ENCODE results near the gene ALKBH7. TPM values are rescaled to one million over a fixed set of nuclear protein-coding genes. Genes with fewer than 3 reads are reported as not detected.
"Not testable (repeated sequence)": the region's sequence is repeated elsewhere in the genome, so short reads cannot be mapped to it uniquely, and the experiment has no call there.

Gene ALKBH7
- total and polyA plus RNA-seq, 9 donors: 0.55 to 118 (median 80.8) TPM

- Histone ChIP-seq H3K4me3 (no peak overlapping the region), H3K36me3 (no peaks in the 10 kb centered on the region), H3K27ac (no peak overlapping the region), H3K9me3 (no peaks in the 10 kb centered on the region), H3K4me1 (ENCODE audit: insufficient read depth) (no peaks in the 10 kb centered on the region), H3K27me3 (no peaks in the 10 kb centered on the region)
- TF ChIP-seq POLR2A (IDR thresholded peaks at IDR 0.05) (no peak), CTCF (IDR thresholded peaks at IDR 0.05) (no peak), EP300 (IDR thresholded peaks at IDR 0.05) (no peak)
- DNase-seq: no peak
- intact Hi-C loops (cut with DNase I): no loop called here
- WGBS, 3 donors: 78 to 83% (median 82%) methylated on average over 2 of the region's 2 CpGs
Observed at GRCh38 chr19:6350688-6351087, 21.9 kb upstream of the ALKBH7 start.

GRCh38 chr19:6352381-6353165, 20.0 kb upstream of the ALKBH7 start:
- TF ChIP-seq POLR2A (IDR thresholded peaks at IDR 0.05) (no peak), CTCF (IDR thresholded peaks at IDR 0.05) (no peak), EP300 (IDR thresholded peaks at IDR 0.05) (no peak)
- no peak overlapping the region for H3K4me3 ChIP-seq
- H3K27ac ChIP-seq: no peak overlapping the region
- no peaks in the 10 kb centered on the region for H3K4me1 ChIP-seq (ENCODE audit: insufficient read depth)
- no peaks in the 10 kb centered on the region for H3K27me3 ChIP-seq
- no peak for DNase-seq
- H3K36me3 ChIP-seq: no peaks in the 10 kb centered on the region
- no peaks in the 10 kb centered on the region for H3K9me3 ChIP-seq
- 92 to 97% (median 95%) methylated on average over 2 of the region's 2 CpGs for WGBS, 3 donors
- intact Hi-C loops (cut with DNase I): no loop called here

- no peaks in the 10 kb centered on the region for H3K9me3 ChIP-seq
- no peaks in the 10 kb centered on the region for H3K4me1 ChIP-seq (ENCODE audit: insufficient read depth)
- 41 to 50% (median 44%) methylated on average over 4 of the region's 4 CpGs for WGBS, 3 donors
- intact Hi-C loops (cut with DNase I): no loop called here
- no peak overlapping the region for H3K27ac ChIP-seq
- no peaks in the 10 kb centered on the region for H3K36me3 ChIP-seq
- H3K4me3 ChIP-seq: no peak overlapping the region
- no peak for DNase-seq
- no peaks in the 10 kb centered on the region for H3K27me3 ChIP-seq
- no peak for TF ChIP-seq EP300 (IDR thresholded peaks at IDR 0.05)
- no peak for TF ChIP-seq CTCF (IDR thresholded peaks at IDR 0.05)
- TF ChIP-seq POLR2A (IDR thresholded peaks at IDR 0.05): no peak
Observed at GRCh38 chr19:6354098-6354674, 18.4 kb upstream of the ALKBH7 start.

- H3K4me1 ChIP-seq (ENCODE audit: insufficient read depth); H3K27me3 ChIP-seq; DNase-seq; H3K36me3 ChIP-seq; intact Hi-C loops (cut with DNase I); H3K27ac ChIP-seq; H3K4me3 ChIP-seq; H3K9me3 ChIP-seq: not testable (repeated sequence)
- WGBS, 3 donors: 90 to 95% (median 92%) methylated on average over 13 to 36 of the region's 46 CpGs
Observed at GRCh38 chr19:6355321-6356040, 17.1 kb upstream of the ALKBH7 start.
